Sigmoid colon (tissue), 7 donors: ENCODE measurements around the gene KIF26B. TPM values are rescaled to one million over a fixed set of nuclear protein-coding genes. Genes with fewer than 3 reads are reported as not detected.
"Not testable (repeated sequence)": the region's sequence is repeated elsewhere in the genome, so short reads cannot be mapped to it uniquely, and the experiment has no call there.

Source experiments
- DNase-seq: peaks from one replicate; pipeline ENCODE4 v3.0.0-alpha.2; 2019
- H3K27ac ChIP-seq, 4 donors: fragments of 200-600 bp; sonication (generic); one replicate each; pipeline ENCODE4 v1.5.1; 2016 to 2019; ENCODE audit warnings: mild to moderate bottlenecking in 1 of 4
- H3K27me3 ChIP-seq, 3 donors: fragments of 200-600 bp; sonication (generic); one replicate each; pipeline ENCODE4 v1.5.1; 2019; ENCODE audit warnings: mild to moderate bottlenecking in 1 of 3
- H3K36me3 ChIP-seq, 4 donors: fragments of 200-600 bp; sonication (generic); one replicate each; pipeline ENCODE4 v1.5.1; 2016 to 2019
- H3K4me1 ChIP-seq, 4 donors: fragments of 200-600 bp; sonication (generic); one replicate each; pipeline ENCODE4 v1.5.1; 2017 to 2019
- H3K4me3 ChIP-seq, 4 donors: fragments of 200-600 bp; sonication (generic); one replicate each; pipeline ENCODE4 v1.5.1; 2017 to 2019; ENCODE audit warnings: mild to moderate bottlenecking in 2 of 4, moderate library complexity in 1 of 4
- H3K9me3 ChIP-seq, 4 donors: fragments of 200-600 bp in 3 of 4; sonication (generic) in 3 of 4; one replicate each; pipeline versions ENCODE4 v1.5.1 to v1.6.1; 2013 to 2019
- EP300 ChIP-seq, 4 donors: sonication (generic); formaldehyde crosslinking; IDR thresholded peaks; one replicate each; pipeline ENCODE4 v1.6.1; 2017; ENCODE audit warnings: antibody characterized with exemption in 4 of 4
- POLR2A ChIP-seq, 2 donors: fragments of 450-650 bp; IDR thresholded peaks; one replicate each; pipeline ENCODE4 v1.6.1; 2016; ENCODE audit warnings: antibody characterized with exemption in 2 of 2, mild to moderate bottlenecking in 2 of 2, moderate library complexity in 2 of 2
- POLR2AphosphoS5 ChIP-seq, 4 donors: sonication (generic); formaldehyde crosslinking; IDR thresholded peaks; one replicate each; pipeline ENCODE4 v1.6.1; 2017; ENCODE audit warnings: antibody characterized with exemption in 4 of 4
- WGBS, 2 donors: extraction: QIAGEN DNeasy Blood & Tissue Kit; methylation state at CpG; one replicate each; pipeline ENCODE4 v1.1.7; 2013; 5-methylcytosine and 5-hydroxymethylcytosine counted together
- intact Hi-C: fragments of 100-400 bp; cut with DNase I; formaldehyde crosslinking; loops from one replicate; pipeline ENCODE4 v1.15.1; 2023
- polyA plus RNA-seq, 3 donors: library from polyadenylated mRNA; stranded (reverse); fragments of 200-250 nt; gene quantifications; one replicate each; pipeline ENCODE4 v1.2.3, GENCODE V29; 2013
- total RNA-seq, 4 donors: library from RNA; depleted of rRNA; stranded (reverse); fragments of >200 nt; gene quantifications; one replicate each; pipeline ENCODE4 v1.1.0, GENCODE V29; 2016
- TF ChIP-seq, protein P1 (sequence below), 4 experiments: fragments of 450-650 bp in 3 of 4; fragments of 200-600 bp in 1 of 4; IDR thresholded peaks; one replicate each; pipeline ENCODE4 v1.5.1; 2016 to 2019; ENCODE audit warnings: antibody characterized with exemption in 4 of 4, mild to moderate bottlenecking in 3 of 4, moderate library complexity in 2 of 4
- donor health status: healthy with polysubstance abuse.
- donor health status: Bipolar disorder and iron deficiency.
- donor health status: healthy.

Gene KIF26B
- total and polyA plus RNA-seq, 7 donors, result under 0.01 to 5.5 (median 1.4) TPM; not detected in 1

DNA sequence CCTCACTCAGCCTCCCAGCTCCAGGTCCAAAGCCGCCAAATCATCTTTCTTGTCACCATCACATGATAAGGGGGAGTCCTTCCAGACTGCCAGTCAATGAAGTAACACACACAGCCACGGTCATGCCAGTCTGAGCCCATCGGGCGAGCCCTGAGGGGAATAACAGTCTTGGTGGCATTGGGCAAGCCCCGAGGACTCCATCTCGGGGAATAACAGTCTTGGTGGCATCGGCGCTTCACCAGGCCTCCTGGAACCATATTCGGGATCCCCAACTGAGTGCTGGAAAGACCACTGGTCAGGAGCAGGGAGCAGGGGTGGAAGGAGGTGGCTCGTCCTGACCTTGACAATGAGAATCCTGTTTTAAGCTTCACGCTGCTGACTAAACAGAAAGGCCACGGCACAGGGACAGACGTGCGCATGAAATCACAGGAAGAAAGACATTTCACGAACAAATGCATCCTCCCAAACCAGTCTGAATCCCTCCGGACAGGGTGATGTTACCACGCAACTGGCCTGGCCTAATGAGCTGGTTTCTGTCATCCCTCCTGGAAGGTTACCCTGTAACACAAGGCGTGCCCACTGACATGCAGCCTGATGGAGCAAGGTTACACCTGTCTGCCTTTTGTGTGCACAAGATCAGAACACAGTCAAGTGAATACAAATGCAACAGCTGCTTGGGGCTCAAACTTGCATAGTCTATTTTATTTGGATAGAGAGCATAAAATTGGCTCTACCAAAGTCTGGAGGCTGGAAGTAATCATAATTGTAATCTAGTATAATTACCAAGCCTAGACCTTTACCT is 517.4 kb downstream of the KIF26B start:
- intact Hi-C loops, result no loop called here
- Histone ChIP-seq H3K27me3 (no peaks in the 10 kb centered on the region), H3K36me3 (no peaks in the 10 kb centered on the region), H3K4me3 (no peak overlapping the region), H3K4me1 (no peaks in the 10 kb centered on the region), H3K9me3 (no peaks in the 10 kb centered on the region), H3K27ac (no peak overlapping the region)
- no peak for DNase-seq
- WGBS, 2 donors, result 94% methylated on average over 18 of the region's 18 CpGs
- TF ChIP-seq POLR2A (IDR thresholded peaks at IDR 0.05), result no peak
- TF ChIP-seq, protein P1, sequence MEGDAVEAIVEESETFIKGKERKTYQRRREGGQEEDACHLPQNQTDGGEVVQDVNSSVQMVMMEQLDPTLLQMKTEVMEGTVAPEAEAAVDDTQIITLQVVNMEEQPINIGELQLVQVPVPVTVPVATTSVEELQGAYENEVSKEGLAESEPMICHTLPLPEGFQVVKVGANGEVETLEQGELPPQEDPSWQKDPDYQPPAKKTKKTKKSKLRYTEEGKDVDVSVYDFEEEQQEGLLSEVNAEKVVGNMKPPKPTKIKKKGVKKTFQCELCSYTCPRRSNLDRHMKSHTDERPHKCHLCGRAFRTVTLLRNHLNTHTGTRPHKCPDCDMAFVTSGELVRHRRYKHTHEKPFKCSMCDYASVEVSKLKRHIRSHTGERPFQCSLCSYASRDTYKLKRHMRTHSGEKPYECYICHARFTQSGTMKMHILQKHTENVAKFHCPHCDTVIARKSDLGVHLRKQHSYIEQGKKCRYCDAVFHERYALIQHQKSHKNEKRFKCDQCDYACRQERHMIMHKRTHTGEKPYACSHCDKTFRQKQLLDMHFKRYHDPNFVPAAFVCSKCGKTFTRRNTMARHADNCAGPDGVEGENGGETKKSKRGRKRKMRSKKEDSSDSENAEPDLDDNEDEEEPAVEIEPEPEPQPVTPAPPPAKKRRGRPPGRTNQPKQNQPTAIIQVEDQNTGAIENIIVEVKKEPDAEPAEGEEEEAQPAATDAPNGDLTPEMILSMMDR (IDR thresholded peaks at IDR 0.05), result no peak
- no peak for TF ChIP-seq POLR2AphosphoS5 (IDR thresholded peaks at IDR 0.05)
- TF ChIP-seq EP300 (IDR thresholded peaks at IDR 0.05), result no peak

DNA sequence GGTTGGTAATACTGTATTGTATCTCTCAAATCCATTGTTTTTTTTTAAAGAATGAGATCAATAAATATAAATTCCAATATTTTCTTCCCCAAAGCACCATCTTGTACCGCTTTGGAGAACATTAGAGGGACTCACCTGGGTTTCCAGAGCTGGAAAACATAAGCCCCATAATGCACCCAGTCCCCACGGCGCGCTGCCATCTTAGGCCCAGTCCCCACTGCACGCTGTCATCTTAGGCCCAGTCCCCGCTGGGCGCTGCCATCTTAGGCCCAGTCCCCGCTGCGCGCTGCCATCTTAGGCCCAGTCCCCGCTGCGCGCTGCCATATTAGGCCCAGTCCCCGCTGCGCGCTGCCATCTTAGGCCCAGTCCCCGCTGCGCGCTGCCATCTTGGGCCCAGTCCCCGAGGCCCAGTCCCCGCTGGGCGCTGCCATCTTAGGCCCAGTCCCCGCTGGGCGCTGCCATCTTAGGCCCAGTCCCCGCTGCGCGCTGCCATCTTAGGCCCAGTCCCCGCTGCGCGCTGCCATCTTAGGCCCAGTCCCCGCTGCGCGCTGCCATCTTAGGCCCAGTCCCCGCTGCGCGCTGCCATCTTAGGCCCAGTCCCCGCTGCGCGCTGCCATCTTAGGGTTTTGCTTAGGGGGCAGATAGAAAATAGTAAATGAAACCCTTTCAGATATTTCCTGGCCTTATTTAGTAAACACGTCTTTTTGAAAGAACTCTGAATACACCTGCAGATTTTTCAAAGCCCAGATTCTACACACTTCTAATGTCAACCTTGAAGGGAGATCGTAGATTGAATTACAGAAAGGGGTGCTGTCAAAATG is 518.3 kb downstream of the KIF26B start:
- H3K36me3 ChIP-seq, H3K27me3 ChIP-seq, DNase-seq, H3K9me3 ChIP-seq, H3K27ac ChIP-seq, H3K4me3 ChIP-seq, H3K4me1 ChIP-seq, intact Hi-C loops: not testable (repeated sequence)
- WGBS, 2 donors, result 93 to 96% methylated on average over 41 of the region's 41 CpGs

DNA sequence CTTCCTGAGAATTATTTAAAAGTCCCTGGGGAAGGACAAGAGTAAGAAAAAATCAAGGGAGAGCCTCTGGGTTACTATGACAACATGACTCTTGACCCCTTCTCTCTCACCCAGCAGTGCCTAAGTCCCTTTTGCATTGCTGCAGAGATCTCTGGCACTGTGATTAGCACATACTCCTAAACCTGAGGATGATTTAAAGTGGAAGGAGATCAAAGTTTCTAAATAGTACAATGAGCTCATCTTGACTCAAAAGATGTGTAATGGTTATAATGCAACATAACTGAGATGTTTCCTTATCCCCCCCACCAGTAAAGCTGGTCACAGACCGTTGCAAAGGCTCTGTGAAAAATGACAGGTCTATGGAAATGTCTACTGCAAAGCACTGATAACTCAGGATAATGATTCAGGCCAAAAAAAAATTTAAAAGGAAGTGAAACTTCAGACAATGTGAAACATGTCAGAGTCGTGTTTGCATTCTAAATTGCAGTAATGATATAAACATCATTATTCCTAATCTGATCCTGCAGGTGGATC is 519.2 kb downstream of the KIF26B start:
- DNase-seq, result no peak
- WGBS, 2 donors, result 15% methylated on average over 2 of the region's 2 CpGs
- Histone ChIP-seq H3K4me3 (no peak overlapping the region), H3K9me3 (no peaks in the 10 kb centered on the region), H3K36me3 (no peaks in the 10 kb centered on the region), H3K27ac (no peak overlapping the region), H3K4me1 (no peaks in the 10 kb centered on the region), H3K27me3 (no peaks in the 10 kb centered on the region)
- TF ChIP-seq POLR2A (IDR thresholded peaks at IDR 0.05) (no peak), EP300 (IDR thresholded peaks at IDR 0.05) (no peak), POLR2AphosphoS5 (IDR thresholded peaks at IDR 0.05) (no peak)
- TF ChIP-seq, protein P1 (IDR thresholded peaks at IDR 0.05), result no peak
- intact Hi-C loops, result no loop called here

DNA sequence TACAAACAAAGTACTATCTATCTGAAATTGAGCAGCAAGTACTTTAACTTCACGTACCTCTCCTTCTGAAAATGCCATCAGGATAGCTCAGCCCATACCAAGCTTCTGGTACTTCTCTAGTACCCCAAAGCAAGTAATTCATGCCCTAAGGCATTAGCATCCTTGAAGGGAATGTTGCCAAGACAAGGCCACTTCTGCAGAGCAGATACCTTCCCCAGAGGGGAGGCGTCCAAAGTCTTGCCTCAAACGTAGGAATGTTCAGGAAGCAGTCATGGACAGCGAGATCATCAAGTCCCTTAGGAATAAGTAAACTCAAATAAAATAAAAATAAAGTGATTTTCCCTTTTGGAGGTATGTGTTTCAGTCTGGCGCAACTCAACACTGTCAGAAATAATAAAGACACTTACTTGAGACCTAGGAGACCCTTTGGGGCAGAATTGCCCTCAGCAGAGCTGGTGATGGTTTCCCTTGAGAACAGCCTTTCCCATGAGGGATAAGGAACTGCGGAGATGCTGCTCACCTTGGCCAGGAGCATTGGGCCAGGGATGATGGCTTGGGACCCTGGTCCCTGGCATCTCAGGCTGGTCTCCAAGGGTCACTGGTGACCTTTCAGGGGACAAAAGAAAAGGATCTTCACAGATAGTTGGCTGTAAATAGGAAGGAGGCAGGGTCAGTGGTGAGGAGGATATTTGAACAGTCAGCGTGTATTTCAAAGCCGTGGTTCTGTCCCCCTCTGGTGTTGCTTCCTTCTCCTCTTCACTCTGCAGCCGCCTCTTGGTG is 522.9 kb downstream of the KIF26B start:
- Histone ChIP-seq H3K36me3 (no peaks in the 10 kb centered on the region), H3K27ac (no peak overlapping the region), H3K4me1 (no peaks in the 10 kb centered on the region), H3K4me3 (no peak overlapping the region), H3K9me3 (no peaks in the 10 kb centered on the region), H3K27me3 (no peaks in the 10 kb centered on the region)
- 79 to 90% methylated on average over 9 of the region's 9 CpGs for whole genome bisulfite sequencing, 2 donors
- intact Hi-C loops, result no loop called here
- no peak for DNase-seq
- TF ChIP-seq EP300 (IDR thresholded peaks at IDR 0.05), result no peak
- TF ChIP-seq POLR2A (IDR thresholded peaks at IDR 0.05), result no peak
- TF ChIP-seq, protein P1 (IDR thresholded peaks at IDR 0.05), result no peak
- TF ChIP-seq POLR2AphosphoS5 (IDR thresholded peaks at IDR 0.05), result no peak
